NCI-H1105 (cell line): Measurements from ENCODE around the gene RBM5.
A peak's percentile ranks its signal among the peaks of the same experiment; 100 is the strongest.

Experiments used
- DNase-seq: peaks from one replicate; lab custom pipeline; 2025; lab: John Stamatoyannopoulos, UW

Gene RBM5

DNA sequence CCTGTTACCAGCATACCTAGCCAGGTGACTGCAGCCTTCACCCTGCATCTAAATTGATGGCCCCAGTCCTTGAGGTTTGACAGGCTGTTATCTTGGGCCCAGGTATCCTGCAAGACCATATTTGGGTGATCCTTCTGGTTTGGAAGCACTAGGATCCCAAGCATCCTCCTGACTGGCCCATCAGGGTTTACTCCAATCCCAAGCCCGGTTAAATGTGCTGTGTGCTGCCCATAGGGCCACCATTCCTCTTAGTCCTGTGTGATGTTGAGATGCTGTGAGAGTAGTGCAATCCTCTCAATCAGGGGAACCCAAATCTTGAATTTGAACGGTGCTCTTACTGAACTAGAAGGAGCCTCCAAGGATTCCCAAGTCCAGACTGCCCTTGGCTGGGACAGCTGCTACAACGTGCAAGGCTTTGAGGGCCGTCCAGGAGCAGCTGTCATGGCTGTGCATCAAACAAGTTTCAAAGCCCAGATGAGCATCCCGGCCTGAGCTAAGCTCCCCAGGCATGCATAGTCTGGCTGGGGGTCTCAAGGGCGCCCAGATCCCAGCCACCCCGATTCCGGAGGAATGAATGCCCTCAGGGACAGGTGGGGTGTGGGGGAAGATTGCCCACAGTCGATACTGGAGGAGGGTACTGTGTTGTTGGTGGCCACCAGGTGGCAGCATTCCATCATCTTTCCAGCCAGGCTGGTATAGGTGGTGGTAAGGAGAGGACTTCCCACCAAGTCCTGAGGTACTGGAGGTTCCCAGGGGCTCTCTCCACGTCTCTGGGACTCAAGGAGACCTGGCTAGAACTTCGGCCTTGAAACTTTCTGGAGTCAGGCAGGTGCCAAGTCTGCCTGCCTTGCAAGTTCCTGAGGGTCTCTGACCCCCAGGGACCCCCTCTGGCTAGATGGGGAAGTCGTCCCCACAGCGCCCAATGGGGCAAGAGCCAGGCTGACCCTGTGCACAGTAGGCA, 32.6 kb downstream of the RBM5 start:
- peak; percentile 30 for DNase-seq

DNA sequence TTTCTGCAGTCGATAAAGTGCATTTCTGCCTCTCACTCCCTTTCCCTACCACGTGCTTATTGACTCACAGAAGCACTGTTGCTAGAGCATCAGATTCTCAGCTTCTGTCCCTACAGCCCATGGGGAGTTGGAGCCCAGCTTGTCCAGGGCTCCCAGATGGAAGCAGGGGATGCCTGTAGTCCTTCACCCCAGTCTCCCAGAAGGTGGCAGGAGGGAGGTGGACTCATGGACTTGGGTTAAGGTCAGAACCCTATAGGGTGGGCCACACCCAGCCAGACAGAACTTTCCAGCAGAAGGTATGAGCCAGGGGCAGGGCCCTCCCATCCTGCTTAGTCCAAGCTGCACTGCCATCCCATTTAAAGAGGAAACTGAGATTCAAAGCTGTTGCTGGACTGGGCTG, 33.4 kb downstream of the RBM5 start:
- no peak for DNase-seq

DNA sequence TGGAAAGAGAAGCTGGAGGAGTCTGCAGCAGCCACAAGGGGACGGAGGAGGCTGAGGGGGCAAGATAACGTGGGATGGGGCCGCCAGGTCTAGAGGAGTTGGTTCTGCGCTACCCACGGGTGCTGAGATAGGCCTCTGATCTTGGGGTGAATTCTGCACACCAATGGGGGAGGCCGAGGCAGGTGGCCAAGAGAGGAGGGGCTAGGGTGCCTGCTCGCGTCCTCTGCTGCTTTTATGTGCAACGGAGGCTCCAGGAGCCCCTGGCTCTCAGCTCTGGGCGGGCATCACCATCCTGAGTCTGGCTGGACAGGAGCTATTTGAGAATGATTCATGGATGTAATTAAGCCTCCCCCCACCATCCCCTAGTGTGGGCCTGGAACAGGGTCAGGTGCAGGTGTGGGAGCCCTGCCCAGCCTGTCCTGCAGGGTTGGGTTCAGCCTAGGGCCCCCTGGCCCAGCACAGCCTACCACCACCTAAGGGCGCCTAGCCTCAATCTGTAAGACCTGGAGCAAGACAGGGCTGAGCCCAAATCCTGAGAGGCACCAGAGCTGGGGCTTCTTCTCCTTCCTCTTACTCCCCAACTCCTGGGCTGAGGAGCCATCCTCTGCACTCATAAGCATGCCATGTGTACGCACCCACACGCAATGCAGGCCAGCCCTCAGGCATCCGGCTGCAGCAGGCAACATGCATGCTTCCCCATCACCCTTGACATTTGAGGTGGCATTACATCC, 34.1 kb downstream of the RBM5 start:
- no peak for DNase-seq

GRCh38 chr3:50123394-50124051, 34.8 kb downstream of the RBM5 start:
- DNase-seq: no peak

DNA sequence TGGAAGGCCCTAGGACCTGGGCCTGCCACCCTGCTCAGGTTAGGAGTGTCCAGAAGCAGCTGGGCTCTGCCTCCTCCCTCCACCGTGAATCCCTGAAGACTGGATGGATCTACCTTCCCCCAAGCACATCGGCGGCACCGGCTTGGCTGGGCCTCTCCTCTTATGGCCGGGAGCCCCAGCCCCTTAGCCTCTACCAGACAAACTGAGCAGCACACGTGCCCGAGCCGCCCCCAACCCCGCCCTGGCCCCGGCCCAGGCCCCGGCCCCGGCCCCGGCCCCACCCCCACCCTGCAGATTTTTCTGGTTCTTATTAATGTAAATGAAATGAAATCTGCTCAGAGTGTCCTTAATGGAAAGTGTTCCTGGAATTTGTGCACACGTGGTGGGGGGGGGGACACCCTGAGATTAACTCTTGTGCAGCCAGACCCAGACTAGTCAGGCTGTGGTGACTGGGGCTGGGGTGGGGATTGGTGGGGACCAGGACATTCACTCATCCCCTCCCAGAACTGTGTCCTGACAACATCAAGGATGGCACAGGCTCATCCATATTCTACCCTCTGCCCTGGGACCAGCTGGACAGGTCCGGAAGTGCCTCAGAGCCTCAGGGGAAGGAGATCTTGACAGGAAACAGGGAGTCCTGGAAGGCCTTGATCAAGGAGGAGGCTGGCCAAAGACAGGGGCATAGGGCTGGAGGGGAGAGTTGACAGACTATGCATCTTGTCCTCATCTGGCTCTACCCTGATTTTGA, 35.5 kb downstream of the RBM5 start:
- no peak for DNase-seq

GRCh38 chr3:50124800-50125178, 36.1 kb downstream of the RBM5 start:
- no peak for DNase-seq

DNA sequence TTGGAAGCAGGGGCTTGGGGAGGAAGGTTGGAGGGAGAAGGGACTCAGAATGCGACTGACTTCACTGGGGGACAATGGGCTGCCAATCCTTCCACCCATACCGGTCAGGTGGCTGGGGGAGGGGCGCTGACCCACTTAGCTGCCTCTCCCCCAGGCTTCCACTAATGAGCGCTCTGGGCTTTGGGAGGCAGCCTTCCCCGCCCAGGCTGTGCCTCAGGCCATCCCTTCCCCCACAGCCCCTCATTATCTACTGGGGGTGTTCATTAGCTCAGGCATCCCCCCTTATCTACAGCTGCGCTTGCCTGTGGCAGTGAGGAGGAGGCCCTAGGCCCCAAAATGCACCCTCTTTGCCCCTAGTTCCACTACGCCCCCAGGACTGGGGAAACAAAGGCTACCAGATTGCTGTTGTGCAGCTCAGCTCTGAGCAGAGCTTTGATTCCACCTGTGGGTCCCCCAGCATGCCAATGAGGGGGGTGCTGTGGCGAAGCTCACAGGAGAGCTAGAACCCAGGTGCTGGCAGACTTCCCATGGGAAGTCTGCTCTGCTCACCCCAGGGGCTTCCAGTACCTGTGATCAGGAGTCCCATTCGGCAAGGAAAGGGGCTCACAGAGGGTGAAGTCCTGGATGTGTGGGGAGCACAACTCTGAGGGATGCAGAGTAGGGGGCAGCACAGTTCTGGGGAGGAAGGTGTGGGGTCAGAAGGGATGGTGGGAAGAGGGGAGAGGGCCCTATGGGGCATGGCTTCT, 37.0 kb downstream of the RBM5 start:
- no peak for DNase-seq

- DNase-seq: no peak
These were observed 37.8 kb downstream of the RBM5 start for GRCh38 chr3:50126287-50127211.

GRCh38 chr3:50127251-50127691, 38.6 kb downstream of the RBM5 start:
- no peak for DNase-seq

DNA sequence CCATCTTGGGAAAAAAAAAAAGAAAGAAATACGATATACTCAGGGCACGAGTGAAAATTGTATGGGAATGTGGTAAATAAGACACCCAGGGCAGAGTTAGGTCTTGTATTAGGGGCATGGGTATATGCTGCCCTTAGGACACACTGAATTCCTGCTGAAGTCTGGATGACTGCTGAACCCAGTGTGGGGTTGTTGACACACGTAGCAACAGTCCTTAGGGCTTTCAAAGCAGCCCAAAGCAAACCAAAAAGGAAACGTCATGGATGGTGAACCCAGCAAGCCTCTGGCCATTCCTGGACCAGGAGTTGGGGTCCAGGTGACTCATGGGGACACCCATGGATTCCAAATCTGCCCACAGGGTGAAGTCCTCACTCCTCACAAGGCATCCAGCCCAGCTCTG, 39.3 kb downstream of the RBM5 start:
- DNase-seq: no peak

DNA sequence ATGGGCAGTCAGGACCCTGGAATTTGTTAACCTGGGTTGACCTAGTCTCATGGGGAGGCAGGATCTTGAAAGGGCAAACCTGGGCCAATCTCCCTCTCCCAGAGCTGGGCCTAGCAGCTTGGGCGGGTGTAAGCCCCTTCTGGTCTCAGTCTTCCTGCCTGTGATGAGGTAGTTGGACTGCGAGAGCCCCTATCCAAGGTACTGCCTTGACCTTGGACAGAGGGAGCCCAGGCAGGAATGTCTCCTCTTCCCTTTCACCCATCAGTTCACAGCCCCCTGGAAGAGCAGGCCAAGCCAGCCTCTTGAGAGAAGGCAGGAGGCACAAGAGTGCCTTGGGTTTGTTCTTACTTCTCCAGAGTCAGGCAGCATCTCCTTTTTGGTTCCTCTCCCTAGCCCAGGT, 41.7 kb downstream of the RBM5 start:
- DNase-seq: no peak

GRCh38 chr3:50132421-50133282, 43.9 kb downstream of the RBM5 start:
- DNase-seq: no peak

DNA sequence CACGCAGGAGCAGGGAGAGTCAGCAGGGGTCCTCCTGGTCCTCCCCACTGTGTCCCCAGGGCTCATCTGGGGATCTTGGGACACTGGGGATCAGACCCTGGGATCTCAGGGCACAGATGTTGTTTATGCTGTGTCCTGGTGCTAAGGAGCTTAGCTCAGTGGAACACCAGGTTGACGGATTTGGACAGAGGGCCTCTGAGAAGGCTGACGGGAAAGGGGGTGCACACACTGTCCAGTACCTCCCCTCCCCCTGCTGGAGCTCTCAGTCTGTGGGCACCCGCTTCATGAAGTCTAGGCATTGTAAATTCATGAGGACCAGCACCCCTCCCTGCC, 44.5 kb downstream of the RBM5 start:
- no peak for DNase-seq

- DNase-seq: no peak
These were observed 45.6 kb downstream of the RBM5 start for GRCh38 chr3:50134367-50134766.

DNA sequence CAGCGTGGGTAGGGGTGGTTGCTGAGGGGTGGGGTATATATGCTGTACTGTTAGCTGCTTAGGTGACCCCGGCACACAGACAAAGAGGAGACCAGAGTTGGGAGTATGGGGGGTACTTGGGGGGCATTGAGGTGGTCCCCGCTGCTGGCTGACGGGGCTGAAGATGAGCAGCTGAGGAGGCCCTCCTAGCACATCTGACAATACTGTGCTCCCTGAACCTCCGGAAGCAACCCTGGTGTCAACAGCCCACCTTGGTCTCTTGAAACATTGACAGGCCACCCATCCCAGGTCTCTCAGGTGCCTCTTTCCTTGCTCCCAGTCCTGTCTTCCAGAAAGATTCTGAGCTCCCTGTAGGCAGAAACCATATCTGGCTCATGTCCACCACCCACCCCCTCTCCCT, 47.2 kb downstream of the RBM5 start:
- no peak for DNase-seq

GRCh38 chr3:50136714-50137405, 48.1 kb downstream of the RBM5 start:
- DNase-seq: no peak

- DNase-seq: no peak
These were observed 48.8 kb downstream of the RBM5 start for GRCh38 chr3:50137531-50137930.
